Fibroblast of skin of left biceps (primary cell): ENCODE results near the gene RAPGEF5.
"Not testable (repeated sequence)": the region's sequence is repeated elsewhere in the genome, so short reads cannot be mapped to it uniquely, and the experiment has no call there.

ENCODE experiments used
- DNase-seq, 2 experiments: peaks; one replicate each; pipeline ENCODE4 v3.0.0-alpha.2; 2013; ENCODE audit warnings: low read depth in 2 of 2

RAPGEF5 gene

GRCh38 chr7:22120391-22121053, 236.4 kb downstream of the RAPGEF5 start:
- no peak for DNase-seq

GRCh38 chr7:22117222-22117621, 239.7 kb downstream of the RAPGEF5 start:
- no peak for DNase-seq

- DNase-seq: no peak
Measured at GRCh38 chr7:22116451-22117030, 240.4 kb downstream of the RAPGEF5 start.

GRCh38 chr7:22115689-22116088, 241.3 kb downstream of the RAPGEF5 start:
- DNase-seq: no peak

- no peak for DNase-seq
Measured at GRCh38 chr7:22114440-22114981, 242.4 kb downstream of the RAPGEF5 start.

GRCh38 chr7:22113041-22113440, 243.9 kb downstream of the RAPGEF5 start:
- DNase-seq: no peak

- no peak for DNase-seq
Measured at GRCh38 chr7:22111661-22112060, 245.3 kb downstream of the RAPGEF5 start.

- DNase-seq: no peak
Measured at GRCh38 chr7:22110881-22111280, 246.1 kb downstream of the RAPGEF5 start.

GRCh38 chr7:22110227-22110839, 246.6 kb downstream of the RAPGEF5 start:
- DNase-seq: peak; percentile 36 to 49

- DNase-seq: no peak
Measured at GRCh38 chr7:22109761-22110160, 247.2 kb downstream of the RAPGEF5 start.

- no peak for DNase-seq
Measured at GRCh38 chr7:22108151-22108845, 248.7 kb downstream of the RAPGEF5 start.

- DNase-seq: no peak
Measured at GRCh38 chr7:22105550-22105949, 251.4 kb downstream of the RAPGEF5 start.

GRCh38 chr7:22094413-22095342, 262.3 kb downstream of the RAPGEF5 start:
- DNase-seq: no peak

GRCh38 chr7:22093936-22094335, 263.0 kb downstream of the RAPGEF5 start:
- DNase-seq: no peak

GRCh38 chr7:22093001-22093400, 264.0 kb downstream of the RAPGEF5 start:
- DNase-seq: no peak

- DNase-seq: not testable (repeated sequence)
Measured at GRCh38 chr7:22090958-22091525, 265.9 kb downstream of the RAPGEF5 start.

- DNase-seq: no peak
Measured at GRCh38 chr7:22090512-22090911, 266.4 kb downstream of the RAPGEF5 start.

GRCh38 chr7:22090107-22090506, 266.8 kb downstream of the RAPGEF5 start:
- no peak for DNase-seq

GRCh38 chr7:22088827-22089226, 268.1 kb downstream of the RAPGEF5 start:
- DNase-seq: no peak

GRCh38 chr7:22087861-22088260, 269.1 kb downstream of the RAPGEF5 start:
- no peak for DNase-seq

GRCh38 chr7:22083704-22084240, 273.2 kb downstream of the RAPGEF5 start:
- DNase-seq: no peak
